Measurements from ENCODE around the gene CTBP2.
A peak's percentile ranks its signal among the peaks of the same experiment; 100 is the strongest.

Gene CTBP2

DNA sequence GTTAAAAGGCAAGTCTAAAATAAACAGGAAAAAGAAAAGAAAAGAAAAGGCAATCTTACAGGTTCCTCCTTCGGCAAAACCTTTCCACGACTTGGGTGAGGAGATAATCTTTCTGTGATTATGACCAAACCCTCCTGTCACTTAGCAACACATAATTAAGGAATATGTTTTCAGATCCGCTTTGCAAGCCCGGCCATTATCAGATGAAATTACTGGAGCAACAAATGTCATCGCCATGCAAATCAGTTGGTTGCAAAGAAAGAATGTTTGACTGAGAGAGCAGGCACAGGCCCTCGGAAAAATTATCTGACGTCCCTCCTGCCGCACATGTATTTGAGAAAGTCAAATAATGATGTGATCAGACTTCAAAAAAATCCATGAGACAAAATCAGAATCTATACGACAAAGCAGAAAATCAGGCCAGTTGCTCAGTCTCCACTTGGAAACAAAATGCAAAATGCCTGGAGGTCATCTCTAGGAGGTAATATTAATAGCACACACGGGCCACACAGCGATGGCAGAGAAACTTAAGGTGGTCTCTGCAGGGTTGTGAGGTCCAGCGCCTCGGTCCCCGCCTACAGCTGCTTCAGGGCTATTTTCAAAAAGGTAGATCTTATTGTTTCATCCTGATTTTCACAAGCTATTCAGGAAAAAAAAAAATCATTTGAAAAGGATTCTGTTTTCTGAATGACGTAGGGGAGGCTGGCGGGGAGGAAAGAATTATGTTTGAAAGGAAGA, 135.7 kb downstream of the CTBP2 start:
- Histone ChIP-seq H3K4me1 (ENCODE audit: control insufficient read depth, low read length) (peaks cover 35% of the 10 kb centered on the region), H3K27ac (ENCODE audit: low read depth, low read length) (peak overlapping the region; percentile 56), H3F3A (ENCODE audit: control insufficient read depth, insufficient read depth) (peaks cover 6% of the 10 kb centered on the region; the same call in 1 of the 2 replicates), H4K20me1 (ENCODE audit: control insufficient read depth, insufficient read depth, low read depth, low read length) (peaks cover 6% of the 10 kb centered on the region), H3K4me2 (ENCODE audit: low read length) (peak overlapping the region; percentile 83), H3K27me3 (ENCODE audit: control insufficient read depth, low read length) (no peaks in the 10 kb centered on the region), H3K9me3 (ENCODE audit: control insufficient read depth, insufficient read depth, low read length) (no peaks in the 10 kb centered on the region), H3K4me3 (ENCODE audit: low read length) (peak overlapping the region; percentile 65), H3K79me2 (ENCODE audit: control insufficient read depth, low read length) (peaks cover 16% of the 10 kb centered on the region), H3K9me2 (replicated peaks; ENCODE audit: control insufficient read depth, low read length) (no peaks in the 10 kb centered on the region), H3K36me3 (ENCODE audit: control insufficient read depth, low read length) (no peaks in the 10 kb centered on the region)
- TF ChIP-seq EZH2phosphoT487 (IDR thresholded peaks at IDR 0.05; ENCODE audit: borderline replicate concordance, low read length): no peak
- TF ChIP-seq, protein P1, sequence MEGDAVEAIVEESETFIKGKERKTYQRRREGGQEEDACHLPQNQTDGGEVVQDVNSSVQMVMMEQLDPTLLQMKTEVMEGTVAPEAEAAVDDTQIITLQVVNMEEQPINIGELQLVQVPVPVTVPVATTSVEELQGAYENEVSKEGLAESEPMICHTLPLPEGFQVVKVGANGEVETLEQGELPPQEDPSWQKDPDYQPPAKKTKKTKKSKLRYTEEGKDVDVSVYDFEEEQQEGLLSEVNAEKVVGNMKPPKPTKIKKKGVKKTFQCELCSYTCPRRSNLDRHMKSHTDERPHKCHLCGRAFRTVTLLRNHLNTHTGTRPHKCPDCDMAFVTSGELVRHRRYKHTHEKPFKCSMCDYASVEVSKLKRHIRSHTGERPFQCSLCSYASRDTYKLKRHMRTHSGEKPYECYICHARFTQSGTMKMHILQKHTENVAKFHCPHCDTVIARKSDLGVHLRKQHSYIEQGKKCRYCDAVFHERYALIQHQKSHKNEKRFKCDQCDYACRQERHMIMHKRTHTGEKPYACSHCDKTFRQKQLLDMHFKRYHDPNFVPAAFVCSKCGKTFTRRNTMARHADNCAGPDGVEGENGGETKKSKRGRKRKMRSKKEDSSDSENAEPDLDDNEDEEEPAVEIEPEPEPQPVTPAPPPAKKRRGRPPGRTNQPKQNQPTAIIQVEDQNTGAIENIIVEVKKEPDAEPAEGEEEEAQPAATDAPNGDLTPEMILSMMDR (IDR thresholded peaks at IDR 0.05; ENCODE audit: low read depth, low read length, poor library complexity, severe bottlenecking): no peak

DNA sequence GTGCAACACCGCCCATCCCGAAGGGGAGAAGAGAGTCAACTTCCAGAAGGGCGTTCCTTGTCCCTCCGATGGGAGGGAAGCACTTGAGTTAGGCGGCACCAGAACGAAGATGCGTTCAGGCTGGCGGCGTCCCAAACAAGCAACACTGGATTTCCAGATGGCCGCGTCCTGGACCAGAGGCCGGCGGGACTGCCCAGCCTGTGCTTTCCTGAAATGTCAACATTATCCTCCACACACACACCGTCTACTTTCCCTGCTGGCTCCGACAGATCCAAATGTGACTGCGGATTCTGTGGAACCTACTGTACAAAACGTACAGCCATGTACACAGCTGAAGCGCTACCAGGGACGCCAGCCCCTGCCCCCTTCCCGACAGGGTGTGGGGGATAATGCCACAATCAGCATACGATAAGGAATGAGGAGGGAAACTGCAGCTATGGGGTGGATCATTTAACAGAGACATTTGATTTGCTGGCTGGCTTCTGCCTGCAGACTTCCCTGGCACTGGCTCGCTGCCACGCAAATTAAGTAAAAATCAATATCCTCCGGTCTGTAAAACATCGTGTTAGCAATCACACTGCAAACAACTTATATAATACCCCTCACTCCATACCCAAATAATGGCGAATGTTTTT, 136.4 kb downstream of the CTBP2 start:
- peaks cover 6% of the 10 kb centered on the region for H4K20me1 ChIP-seq (ENCODE audit: control insufficient read depth, insufficient read depth, low read depth, low read length)
- no peaks in the 10 kb centered on the region for H3K9me2 ChIP-seq (replicated peaks; ENCODE audit: control insufficient read depth, low read length)
- TF ChIP-seq EZH2phosphoT487 (IDR thresholded peaks at IDR 0.05; ENCODE audit: borderline replicate concordance, low read length): no peak
- TF ChIP-seq, protein P1 (IDR thresholded peaks at IDR 0.05; ENCODE audit: low read depth, low read length, poor library complexity, severe bottlenecking): no peak
- no peaks in the 10 kb centered on the region for H3K27me3 ChIP-seq (ENCODE audit: control insufficient read depth, low read length)
- no peaks in the 10 kb centered on the region for H3K36me3 ChIP-seq (ENCODE audit: control insufficient read depth, low read length)
- H3K9me3 ChIP-seq (ENCODE audit: control insufficient read depth, insufficient read depth, low read length): no peaks in the 10 kb centered on the region
- H3K27ac ChIP-seq (ENCODE audit: low read depth, low read length): peak overlapping the region; percentile 56; the same call in 1 of the 2 replicates
- peaks cover 39% of the 10 kb centered on the region for H3K4me1 ChIP-seq (ENCODE audit: control insufficient read depth, low read length)
- H3F3A ChIP-seq (ENCODE audit: control insufficient read depth, insufficient read depth): peaks cover 6% of the 10 kb centered on the region; the same call in 1 of the 2 replicates
- peak overlapping the region; percentile 65 for H3K4me3 ChIP-seq (ENCODE audit: low read length)
- H3K4me2 ChIP-seq (ENCODE audit: low read length): peak overlapping the region; percentile 83
- H3K79me2 ChIP-seq (ENCODE audit: control insufficient read depth, low read length): peaks cover 16% of the 10 kb centered on the region

DNA sequence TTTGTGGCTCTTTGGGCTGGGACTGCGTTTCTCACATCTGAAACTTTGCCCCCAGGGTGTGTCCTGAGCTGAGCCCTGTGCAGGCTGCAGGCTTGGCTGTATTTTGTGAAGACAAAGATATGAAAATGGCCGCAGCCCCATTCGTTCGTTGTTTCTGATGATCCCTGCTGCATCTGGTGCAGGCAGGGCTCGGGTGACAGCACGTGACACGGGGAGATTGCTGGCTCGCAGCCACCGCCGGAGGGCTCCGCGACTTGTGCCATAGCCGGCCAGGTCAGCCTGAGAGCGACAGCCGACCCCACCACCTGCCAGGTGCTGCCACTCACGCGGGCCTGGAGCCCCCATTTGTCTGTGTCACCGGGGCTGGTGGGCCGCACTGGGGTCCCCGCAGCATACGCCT, 137.1 kb downstream of the CTBP2 start:
- peaks cover 44% of the 10 kb centered on the region for H3K4me1 ChIP-seq (ENCODE audit: control insufficient read depth, low read length)
- H3K27me3 ChIP-seq (ENCODE audit: control insufficient read depth, low read length): no peaks in the 10 kb centered on the region
- peaks cover 6% of the 10 kb centered on the region for H4K20me1 ChIP-seq (ENCODE audit: control insufficient read depth, insufficient read depth, low read depth, low read length)
- H3K36me3 ChIP-seq (ENCODE audit: control insufficient read depth, low read length): no peaks in the 10 kb centered on the region
- H3K4me3 ChIP-seq (ENCODE audit: low read length): no peak overlapping the region
- H3K79me2 ChIP-seq (ENCODE audit: control insufficient read depth, low read length): peaks cover 20% of the 10 kb centered on the region
- no peak for TF ChIP-seq EZH2phosphoT487 (IDR thresholded peaks at IDR 0.05; ENCODE audit: borderline replicate concordance, low read length)
- TF ChIP-seq, protein P1 (IDR thresholded peaks at IDR 0.05; ENCODE audit: low read depth, low read length, poor library complexity, severe bottlenecking): no peak
- peaks cover 6% of the 10 kb centered on the region; the same call in 1 of the 2 replicates for H3F3A ChIP-seq (ENCODE audit: control insufficient read depth, insufficient read depth)
- H3K4me2 ChIP-seq (ENCODE audit: low read length): no peak overlapping the region
- H3K9me2 ChIP-seq (replicated peaks; ENCODE audit: control insufficient read depth, low read length): no peaks in the 10 kb centered on the region
- H3K27ac ChIP-seq (ENCODE audit: low read depth, low read length): no peak overlapping the region
- no peaks in the 10 kb centered on the region for H3K9me3 ChIP-seq (ENCODE audit: control insufficient read depth, insufficient read depth, low read length)
